GM19372 (cell line): ENCODE data around the gene YJU2.
"Not testable (repeated sequence)": the region's sequence is repeated elsewhere in the genome, so short reads cannot be mapped to it uniquely, and the experiment has no call there.

ENCODE experiments used
- ATAC-seq: cut with Tn5 transposase; IDR thresholded peaks from one replicate; pipeline ENCODE4 v1.9.1; 2021; ENCODE audit warnings: mild to moderate bottlenecking, low read depth, moderate library complexity; ENCODE audit not compliant: unreplicated experiment

Gene YJU2

GRCh38 chr19:4267101-4267900 is 20.4 kb downstream of the YJU2 start:
- ATAC-seq = no peak

- no peak for ATAC-seq
Measured at GRCh38 chr19:4267901-4268815, 21.3 kb downstream of the YJU2 start.

GRCh38 chr19:4268816-4269430 is 22.0 kb downstream of the YJU2 start:
- no peak for ATAC-seq

GRCh38 chr19:4272894-4273293 is 26.0 kb downstream of the YJU2 start:
- no peak for ATAC-seq

GRCh38 chr19:4274321-4274686 is 27.4 kb downstream of the YJU2 start:
- not testable (repeated sequence) for ATAC-seq

GRCh38 chr19:4277191-4277696 is 30.4 kb downstream of the YJU2 start:
- ATAC-seq = no peak

GRCh38 chr19:4278010-4278409 is 31.1 kb downstream of the YJU2 start:
- ATAC-seq = no peak

GRCh38 chr19:4278419-4279266 is 31.8 kb downstream of the YJU2 start, which contains the start of gene SHD:
TSS of gene SHD (plus strand) at chr19:4279266. CDS start at chr19:4280064, 798 bp downstream.
- ATAC-seq = no peak

- no peak for ATAC-seq
Measured at GRCh38 chr19:4279267-4279529, 32.3 kb downstream of the YJU2 start.

GRCh38 chr19:4279530-4280422 is 32.9 kb downstream of the YJU2 start:
- ATAC-seq = no peak

- ATAC-seq = no peak
Measured at GRCh38 chr19:4284176-4284958, 37.5 kb downstream of the YJU2 start.

GRCh38 chr19:4284974-4285373 is 38.1 kb downstream of the YJU2 start:
- ATAC-seq = no peak

GRCh38 chr19:4286141-4286540 is 39.3 kb downstream of the YJU2 start:
- not testable (repeated sequence) for ATAC-seq

GRCh38 chr19:4288091-4288777 is 41.4 kb downstream of the YJU2 start:
- no peak for ATAC-seq

GRCh38 chr19:4291184-4291732 is 44.4 kb downstream of the YJU2 start:
- no peak for ATAC-seq

- ATAC-seq = no peak
Measured at GRCh38 chr19:4292515-4292914, 45.6 kb downstream of the YJU2 start.

GRCh38 chr19:4294389-4294788 is 47.5 kb downstream of the YJU2 start:
- no peak for ATAC-seq
